ENCODE results near the gene RIMBP3C.
"Not testable (repeated sequence)": the region's sequence is repeated elsewhere in the genome, so short reads cannot be mapped to it uniquely, and the experiment has no call there.

The RIMBP3C gene

GRCh38 chr22:21531525-21531924, 19.7 kb downstream of the RIMBP3C start:
- DNase-seq (ENCODE audit: low read depth in 3 of 3) = not testable (repeated sequence)

DNA sequence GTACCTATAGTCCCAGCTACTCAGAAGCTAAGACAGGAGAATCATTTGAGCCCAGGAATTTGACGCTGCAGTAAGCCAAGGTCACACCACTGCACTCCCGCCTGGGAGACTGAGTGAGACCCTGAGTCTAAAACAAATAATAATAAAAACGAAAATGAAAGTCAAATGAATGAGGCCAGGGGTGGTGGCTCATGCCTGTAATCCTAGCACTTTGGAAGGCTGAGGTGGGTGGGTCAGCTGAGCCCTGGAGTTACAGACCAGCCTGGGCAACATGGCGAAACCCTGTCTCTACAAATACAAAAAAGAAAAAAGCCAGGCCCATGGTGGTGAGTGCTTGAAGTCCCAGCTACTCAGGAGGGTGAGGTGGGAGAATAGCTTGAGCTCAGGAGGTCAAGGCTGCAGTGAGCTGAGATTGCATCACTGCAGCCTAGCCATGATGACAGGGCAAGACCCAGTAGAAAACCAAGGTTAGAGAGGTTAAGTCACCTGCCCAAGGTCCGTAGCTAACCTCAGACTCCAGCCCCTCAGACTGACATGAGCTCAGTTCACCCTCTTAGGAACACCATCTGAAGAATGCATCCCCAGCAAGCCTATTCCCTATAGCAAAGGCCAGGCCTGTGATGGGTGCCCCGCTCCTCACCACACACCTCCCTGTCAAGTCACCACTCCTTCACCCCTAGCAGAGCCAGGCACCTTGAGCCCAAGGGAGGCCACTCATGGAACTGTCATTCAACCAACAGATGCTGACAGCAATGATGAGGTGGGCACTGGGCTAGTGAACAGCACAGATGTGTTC, 24.4 kb downstream of the RIMBP3C start:
- not testable (repeated sequence) for DNase-seq (ENCODE audit: low read depth in 3 of 3)

GRCh38 chr22:21516970-21517764, 34.1 kb downstream of the RIMBP3C start:
- DNase-seq (ENCODE audit: low read depth in 3 of 3) = not testable (repeated sequence)

DNA sequence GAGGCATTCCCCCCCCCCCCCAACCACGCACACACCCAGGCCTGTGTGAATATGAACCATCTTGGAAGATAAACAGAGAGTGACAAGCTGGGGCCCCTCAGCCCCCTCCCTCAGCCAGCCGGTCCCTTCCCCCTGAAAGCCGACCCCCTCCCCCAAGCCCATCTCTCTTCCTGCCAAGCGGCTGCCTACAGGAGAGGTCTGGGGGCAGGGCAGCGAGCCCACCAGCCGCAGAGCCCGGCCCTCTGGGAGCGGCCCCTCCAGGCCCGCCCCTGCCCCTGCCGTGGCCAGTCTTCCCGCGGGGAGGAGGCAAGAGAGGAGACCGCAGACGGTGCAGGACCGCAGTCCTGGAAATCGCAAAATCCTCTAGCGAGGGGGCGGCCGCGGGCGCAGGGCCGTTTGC, 34.7 kb downstream of the RIMBP3C start:
- not testable (repeated sequence) for DNase-seq (ENCODE audit: low read depth in 3 of 3)

- DNase-seq (ENCODE audit: low read depth in 3 of 3) = not testable (repeated sequence)
These were observed 36.0 kb downstream of the RIMBP3C start for GRCh38 chr22:21515234-21515633.

DNA sequence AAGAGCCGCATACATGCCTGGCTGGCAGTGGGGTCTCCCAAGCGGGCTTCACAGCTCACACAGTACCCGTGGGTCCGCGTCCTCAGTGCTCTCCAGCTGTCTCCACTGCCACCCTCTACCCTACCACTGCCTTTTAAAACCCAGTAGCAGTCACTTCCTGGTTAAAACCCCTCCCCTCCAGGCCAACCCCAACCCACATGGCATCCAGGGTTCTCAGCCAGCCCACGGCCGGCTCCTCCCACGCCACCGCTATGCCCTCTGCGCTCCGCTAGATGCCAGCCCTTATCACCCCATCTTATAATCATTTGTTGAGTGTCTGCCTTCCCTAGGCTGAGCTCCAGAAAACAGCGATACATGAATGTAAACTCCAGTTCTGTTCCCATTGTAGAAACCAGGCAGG, 37.1 kb downstream of the RIMBP3C start:
- not testable (repeated sequence) for DNase-seq (ENCODE audit: low read depth in 3 of 3)

GRCh38 chr22:21512022-21512421, 39.2 kb downstream of the RIMBP3C start:
- DNase-seq (ENCODE audit: low read depth in 3 of 3) = not testable (repeated sequence)

DNA sequence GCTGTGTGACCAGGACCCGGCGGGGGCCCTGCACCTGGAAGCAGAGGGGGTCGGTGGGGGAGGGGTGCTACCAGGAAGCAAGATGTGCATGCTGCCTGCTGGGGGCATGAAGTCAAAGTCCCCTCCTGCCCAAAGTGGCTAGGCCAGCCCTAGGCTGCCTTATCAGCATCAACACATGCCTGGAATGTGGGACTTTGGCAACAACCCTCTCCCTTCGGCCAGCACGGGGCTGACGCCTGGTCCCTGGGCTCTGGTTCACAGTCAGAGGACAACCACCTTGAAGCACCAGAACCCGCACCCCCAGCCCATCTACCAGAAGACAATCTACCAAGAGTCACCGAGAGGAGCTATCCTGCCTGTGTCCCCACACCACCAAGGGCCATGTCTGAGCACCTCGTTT, 40.9 kb downstream of the RIMBP3C start:
- DNase-seq (ENCODE audit: low read depth in 3 of 3) = not testable (repeated sequence)

GRCh38 chr22:21499623-21500506, 51.4 kb downstream of the RIMBP3C start:
- not testable (repeated sequence) for DNase-seq (ENCODE audit: low read depth in 3 of 3)

DNA sequence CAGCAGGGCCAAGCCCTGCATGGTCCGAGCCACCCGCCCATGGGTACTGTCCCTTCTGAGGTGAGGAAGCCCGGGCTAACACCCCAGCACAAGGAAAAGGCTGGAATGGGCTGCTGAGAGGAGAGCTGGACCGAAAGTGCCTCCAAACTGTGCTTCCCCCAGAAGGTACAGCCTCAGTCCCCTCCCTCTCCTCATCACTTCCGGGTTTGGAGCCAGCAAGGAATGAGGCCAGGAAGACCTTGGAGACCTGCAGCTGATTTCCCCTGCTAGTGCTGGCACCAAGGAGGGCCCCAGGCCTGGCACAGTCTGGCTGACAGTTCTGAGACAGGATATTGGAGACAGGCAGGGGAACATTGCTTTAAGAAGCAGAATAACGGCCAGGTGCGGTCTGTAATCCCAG, 52.8 kb downstream of the RIMBP3C start:
- not testable (repeated sequence) for DNase-seq (ENCODE audit: low read depth in 3 of 3)

DNA sequence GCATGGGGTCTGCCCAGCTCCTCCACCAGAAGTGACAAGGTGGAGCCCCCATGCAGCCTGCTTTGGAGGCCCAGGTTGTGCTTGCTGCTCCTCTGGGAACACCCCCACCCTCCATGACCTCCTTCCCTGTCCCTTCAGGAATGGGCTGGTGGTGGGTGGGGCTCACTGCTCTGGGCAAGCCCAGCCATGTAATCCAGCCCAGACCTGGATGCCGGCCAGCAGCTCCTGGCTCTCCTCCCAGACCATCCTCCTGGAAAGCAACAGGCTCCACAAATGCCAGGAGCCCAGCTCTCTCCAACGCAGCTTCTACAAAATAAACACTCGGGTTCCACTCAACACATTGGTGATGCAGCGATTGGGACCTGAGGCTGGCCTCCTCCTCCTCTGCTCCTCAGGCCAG, 53.3 kb downstream of the RIMBP3C start:
- DNase-seq (ENCODE audit: low read depth in 3 of 3) = not testable (repeated sequence)
